GM12874 (cell line): ENCODE results near the gene SLIT3.

Experiments
- TF ChIP-seq, protein P1 (sequence below): IDR thresholded peaks from 2 replicates; pipeline ENCODE4 v1.5.1; 2011; ENCODE audit warnings: low read depth, mild to moderate bottlenecking, control low read depth, low read length, moderate library complexity; ENCODE audit not compliant: insufficient read depth

SLIT3 gene

DNA sequence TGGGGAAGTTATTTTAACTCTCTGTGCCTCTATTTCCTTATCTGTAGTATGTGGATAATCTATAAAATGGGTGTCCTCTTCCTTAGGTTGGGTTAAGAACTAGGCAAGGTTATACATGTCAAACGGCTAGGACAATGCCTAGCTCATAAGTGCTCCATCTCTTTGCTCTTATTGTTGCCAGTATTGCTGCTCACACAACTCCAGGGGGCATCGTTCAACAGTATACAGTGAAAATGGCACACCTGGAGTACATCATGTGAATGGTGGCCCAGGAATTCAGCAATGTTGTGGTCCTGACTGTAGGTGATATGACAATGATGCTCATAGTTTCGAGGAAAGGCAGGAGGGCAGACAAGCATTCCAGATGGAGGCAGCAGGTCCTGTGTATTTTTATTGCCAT is 30.1 kb downstream of the SLIT3 start:
- TF ChIP-seq, protein P1, sequence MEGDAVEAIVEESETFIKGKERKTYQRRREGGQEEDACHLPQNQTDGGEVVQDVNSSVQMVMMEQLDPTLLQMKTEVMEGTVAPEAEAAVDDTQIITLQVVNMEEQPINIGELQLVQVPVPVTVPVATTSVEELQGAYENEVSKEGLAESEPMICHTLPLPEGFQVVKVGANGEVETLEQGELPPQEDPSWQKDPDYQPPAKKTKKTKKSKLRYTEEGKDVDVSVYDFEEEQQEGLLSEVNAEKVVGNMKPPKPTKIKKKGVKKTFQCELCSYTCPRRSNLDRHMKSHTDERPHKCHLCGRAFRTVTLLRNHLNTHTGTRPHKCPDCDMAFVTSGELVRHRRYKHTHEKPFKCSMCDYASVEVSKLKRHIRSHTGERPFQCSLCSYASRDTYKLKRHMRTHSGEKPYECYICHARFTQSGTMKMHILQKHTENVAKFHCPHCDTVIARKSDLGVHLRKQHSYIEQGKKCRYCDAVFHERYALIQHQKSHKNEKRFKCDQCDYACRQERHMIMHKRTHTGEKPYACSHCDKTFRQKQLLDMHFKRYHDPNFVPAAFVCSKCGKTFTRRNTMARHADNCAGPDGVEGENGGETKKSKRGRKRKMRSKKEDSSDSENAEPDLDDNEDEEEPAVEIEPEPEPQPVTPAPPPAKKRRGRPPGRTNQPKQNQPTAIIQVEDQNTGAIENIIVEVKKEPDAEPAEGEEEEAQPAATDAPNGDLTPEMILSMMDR, result no peak

DNA sequence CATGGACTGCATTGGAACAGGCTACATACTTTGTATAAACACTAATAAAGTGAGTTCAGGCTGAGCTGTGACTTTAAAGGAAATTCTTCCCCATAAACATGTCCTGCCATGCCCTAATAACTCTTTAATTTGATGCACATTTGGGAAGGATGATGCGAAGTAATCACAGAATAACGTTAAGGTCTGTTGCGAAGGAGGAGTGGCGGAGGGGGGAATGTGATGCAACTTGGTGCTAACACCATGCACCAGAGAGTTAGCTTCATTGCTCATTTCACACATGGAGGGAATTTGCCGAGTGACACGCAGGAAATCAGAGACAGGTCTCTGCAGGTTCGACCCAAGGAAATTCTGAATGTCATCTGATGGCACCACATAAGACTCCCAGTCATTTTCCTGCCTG is 32.9 kb downstream of the SLIT3 start:
- TF ChIP-seq, protein P1, result no peak

DNA sequence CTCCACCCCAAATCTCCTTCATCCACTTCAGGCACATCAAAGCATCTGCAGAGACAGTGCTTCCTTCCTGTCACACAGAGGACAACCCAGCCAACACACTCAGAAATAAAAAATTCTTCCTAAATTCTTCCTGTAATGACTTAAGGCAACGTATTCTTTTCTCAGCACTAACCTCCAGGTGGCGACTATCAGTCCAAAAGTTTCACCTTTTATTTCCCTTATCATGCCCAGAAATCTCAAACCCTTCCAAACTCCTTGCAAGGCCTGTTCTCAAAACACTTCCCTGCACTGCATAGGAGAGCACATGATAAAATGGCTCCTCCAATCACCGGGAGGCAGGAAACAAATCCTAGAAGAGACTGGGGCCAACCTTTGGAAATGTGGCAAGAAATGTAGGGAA is 35.1 kb downstream of the SLIT3 start:
- TF ChIP-seq, protein P1, result no peak

DNA sequence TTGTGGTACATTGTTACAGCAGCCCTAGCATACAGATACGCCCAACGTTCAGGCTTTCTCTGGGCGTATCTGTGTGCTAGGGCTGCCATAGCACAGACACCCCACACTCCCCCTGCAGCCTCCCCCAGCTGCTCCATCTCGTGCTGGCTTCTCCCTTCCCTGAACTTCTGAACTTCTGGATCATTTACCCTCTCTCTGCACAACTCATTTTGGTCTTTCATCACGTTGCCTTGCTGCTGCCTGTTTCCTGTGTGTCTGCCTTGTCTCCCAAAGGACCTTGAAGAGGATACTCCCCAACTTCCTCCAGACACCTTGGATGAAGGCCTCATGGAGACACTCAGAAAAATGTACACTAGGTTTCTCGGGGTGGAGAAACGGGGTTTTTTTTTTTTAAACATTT is 37.3 kb downstream of the SLIT3 start:
- TF ChIP-seq, protein P1, result no peak

DNA sequence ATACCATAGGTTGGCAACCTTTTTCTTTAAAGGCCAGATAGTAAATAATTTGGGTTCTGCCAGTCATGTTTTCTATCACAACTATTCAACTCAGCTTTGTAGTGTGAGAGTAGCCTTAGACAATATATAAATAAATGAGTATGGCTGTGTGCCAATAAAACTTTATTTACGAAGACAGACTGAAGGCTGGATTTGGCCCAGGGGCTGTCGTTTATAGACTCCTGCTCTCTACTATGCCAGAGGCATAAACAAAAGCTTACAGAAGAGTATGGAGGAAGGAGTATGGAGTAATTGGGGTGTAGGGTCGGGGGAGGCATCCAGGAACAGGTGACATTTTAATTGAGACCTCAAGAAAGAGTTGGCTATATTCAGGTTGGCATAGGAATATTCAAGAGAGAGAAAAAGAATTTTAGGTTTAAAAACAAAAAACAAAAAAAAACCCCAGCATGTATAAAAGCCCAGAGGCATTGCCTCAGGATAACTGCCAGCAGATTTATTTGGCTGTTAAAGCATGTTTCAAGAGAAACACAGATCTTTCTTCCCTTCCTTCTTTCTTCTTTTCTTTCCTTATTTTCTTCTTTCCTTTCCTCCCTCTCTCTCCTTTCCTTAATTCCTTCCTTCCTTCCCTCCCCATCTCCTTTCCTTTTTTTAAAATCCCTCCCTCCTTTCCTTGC is 39.9 kb downstream of the SLIT3 start:
- TF ChIP-seq, protein P1, result no peak

DNA sequence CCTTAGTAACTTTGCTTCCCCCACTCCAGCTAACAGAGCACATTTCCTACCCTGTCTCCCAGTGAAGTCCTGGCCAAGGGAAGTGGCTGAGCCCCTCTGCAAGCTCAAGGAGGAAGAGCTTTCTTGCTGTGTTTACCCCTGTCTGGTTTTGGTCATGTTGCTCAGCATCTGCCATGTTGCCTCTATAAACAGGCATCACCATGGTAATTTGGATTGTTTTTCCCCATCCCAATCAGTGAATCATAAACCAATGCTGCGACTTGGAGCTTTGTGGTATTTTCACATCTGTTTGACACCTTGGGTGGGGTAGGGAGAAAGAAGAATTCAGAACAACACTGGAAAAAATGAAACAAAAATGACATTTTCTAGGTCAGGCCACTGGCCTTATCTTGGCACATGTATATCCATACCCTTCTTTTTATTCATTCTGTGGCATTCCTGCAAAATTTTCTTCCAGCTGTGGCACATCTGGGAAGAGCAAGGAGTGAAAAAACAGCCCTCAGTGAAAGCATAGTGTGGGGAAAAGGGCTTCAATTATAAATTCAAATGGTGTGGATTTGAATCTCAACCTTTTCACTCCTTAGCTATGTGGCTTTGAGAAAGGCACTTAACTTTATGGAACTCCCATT is 42.5 kb downstream of the SLIT3 start:
- TF ChIP-seq, protein P1, result no peak

DNA sequence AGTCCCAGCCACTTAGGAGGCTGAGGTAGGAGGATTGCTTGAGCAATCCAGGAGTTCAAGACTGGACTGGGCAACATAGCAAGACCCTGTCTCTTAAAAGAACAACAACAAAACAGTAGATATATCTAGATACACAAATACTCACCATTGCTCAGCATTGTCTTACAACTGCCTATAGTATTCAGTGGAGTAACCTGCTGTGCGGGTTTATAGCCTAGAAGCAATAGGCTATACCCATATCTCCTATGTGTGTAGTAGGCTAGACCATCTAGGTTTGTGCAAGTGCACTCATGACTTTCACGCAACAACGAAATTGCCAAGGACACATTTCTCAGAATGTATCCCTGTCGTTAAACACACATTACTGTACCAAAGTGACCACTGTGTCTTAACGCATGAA is 44.7 kb downstream of the SLIT3 start:
- TF ChIP-seq, protein P1, result no peak
